SK-N-SH treated with all-trans-retinoic acid at 6 μM for 48 hours (cell line): ENCODE measurements around the gene BUB1.

Experiments
- ATAC-seq: fragments of 200-7000 bp; cut with Tn5 transposase; 3 replicates; pipeline ENCODE4 v1.9.1; 2020; ENCODE audit warnings: mild to moderate bottlenecking, moderate library complexity
- ARNTL ChIP-seq: fragments of 450-650 bp; formaldehyde crosslinking; IDR thresholded peaks from 2 replicates; pipeline ENCODE4 v1.5.0; 2020; ENCODE audit warnings: low read depth, mild to moderate bottlenecking, moderate library complexity, borderline replicate concordance
- BACH2 ChIP-seq: fragments of 250-450 bp; sonication (Bioruptor Pico); IDR thresholded peaks from 2 replicates; pipeline ENCODE4 v1.9.0; 2021; ENCODE audit warnings: mild to moderate bottlenecking, borderline replicate concordance
- CSDC2 ChIP-seq: fragments of 250-450 bp; sonication (Bioruptor Pico); IDR thresholded peaks from 2 replicates; pipeline ENCODE4 v1.5.0; 2020; ENCODE audit warnings: mild to moderate bottlenecking, moderate library complexity
- ESRRG ChIP-seq: fragments of 250-450 bp; sonication (Bioruptor Pico); IDR thresholded peaks from 2 replicates; pipeline ENCODE4 v1.6.1; 2021; ENCODE audit warnings: mild to moderate bottlenecking
- GLIS3 ChIP-seq: fragments of 250-450 bp; sonication (Bioruptor Pico); IDR thresholded peaks from 2 replicates; pipeline ENCODE4 v1.5.0; 2020; ENCODE audit warnings: mild to moderate bottlenecking, moderate library complexity
- ISL1 ChIP-seq: fragments of 250-450 bp; sonication (Bioruptor Pico); IDR thresholded peaks from 2 replicates; pipeline ENCODE4 v2.1.2; 2022; ENCODE audit warnings: mild to moderate bottlenecking, moderate library complexity
- OSR1 ChIP-seq: fragments of 250-450 bp; sonication (Bioruptor Pico); IDR thresholded peaks from 2 replicates; pipeline ENCODE4 v1.8.0; 2022; ENCODE audit warnings: moderate library complexity, mild to moderate bottlenecking, inconsistent platforms
- PPARA ChIP-seq: fragments of 250-450 bp; sonication (Bioruptor Pico); IDR thresholded peaks from 2 replicates; pipeline ENCODE4 v1.5.0; 2020; ENCODE audit warnings: mild to moderate bottlenecking, borderline replicate concordance
- RARB ChIP-seq: fragments of 250-450 bp; sonication (Bioruptor Pico); IDR thresholded peaks from 2 replicates; pipeline ENCODE4 v1.8.0; 2021; ENCODE audit warnings: mild to moderate bottlenecking, moderate library complexity
- SNAI2 ChIP-seq: fragments of 250-450 bp; sonication (Bioruptor Pico); IDR thresholded peaks from 2 replicates; pipeline ENCODE4 v1.5.0; 2020; ENCODE audit warnings: mild to moderate bottlenecking, moderate library complexity
- TCF4 ChIP-seq: fragments of 250-450 bp; sonication (Bioruptor Pico); IDR thresholded peaks from 2 replicates; pipeline ENCODE4 v1.8.0; 2021; ENCODE audit warnings: mild to moderate bottlenecking, moderate library complexity, borderline replicate concordance
- TOX ChIP-seq: fragments of 250-450 bp; sonication (Bioruptor Pico); IDR thresholded peaks from 2 replicates; pipeline ENCODE4 v1.8.0; 2021; ENCODE audit warnings: mild to moderate bottlenecking, moderate library complexity, borderline replicate concordance
- TSHZ2 ChIP-seq: fragments of 250-450 bp; sonication (Bioruptor Pico); IDR thresholded peaks from 2 replicates; pipeline ENCODE4 v1.5.0; 2020; ENCODE audit warnings: mild to moderate bottlenecking, moderate library complexity
- ZC3H10 ChIP-seq: fragments of 250-450 bp; sonication (Bioruptor Pico); IDR thresholded peaks from 2 replicates; pipeline ENCODE4 v1.5.1; 2021; ENCODE audit warnings: mild to moderate bottlenecking, moderate library complexity
- ZFP3 ChIP-seq: fragments of 250-450 bp; sonication (Bioruptor Pico); IDR thresholded peaks from 2 replicates; pipeline ENCODE4 v1.5.0; 2020; ENCODE audit warnings: mild to moderate bottlenecking, moderate library complexity
- ZFP30 ChIP-seq: fragments of 450-650 bp; formaldehyde crosslinking; IDR thresholded peaks from 2 replicates; pipeline ENCODE4 v1.5.0; 2022; ENCODE audit warnings: mild to moderate bottlenecking, moderate library complexity
- ZNF565 ChIP-seq: fragments of 450-650 bp; formaldehyde crosslinking; conservative IDR thresholded peaks from 2 replicates; pipeline ENCODE4 v1.5.0; 2020; ENCODE audit warnings: low read depth, mild to moderate bottlenecking, moderate library complexity
- ZNF70 ChIP-seq: fragments of 450-650 bp; formaldehyde crosslinking; IDR thresholded peaks from 2 replicates; pipeline ENCODE4 v1.5.0; 2020; ENCODE audit warnings: mild to moderate bottlenecking, moderate library complexity
- ZNF8 ChIP-seq: fragments of 450-650 bp; formaldehyde crosslinking; IDR thresholded peaks from 2 replicates; pipeline ENCODE4 v1.5.0; 2020; ENCODE audit warnings: mild to moderate bottlenecking, moderate library complexity
- TF ChIP-seq, protein P1 (sequence below): fragments of 250-450 bp; sonication (Bioruptor Pico); IDR thresholded peaks from 2 replicates; pipeline ENCODE4 v1.5.1; 2021; ENCODE audit warnings: mild to moderate bottlenecking, moderate library complexity
- TF ChIP-seq, protein P2 (sequence below): fragments of 250-450 bp; sonication (Bioruptor Pico); IDR thresholded peaks from 2 replicates; pipeline ENCODE4 v1.8.0; 2021; ENCODE audit warnings: low read depth, mild to moderate bottlenecking, moderate library complexity, borderline replicate concordance

The BUB1 gene

DNA sequence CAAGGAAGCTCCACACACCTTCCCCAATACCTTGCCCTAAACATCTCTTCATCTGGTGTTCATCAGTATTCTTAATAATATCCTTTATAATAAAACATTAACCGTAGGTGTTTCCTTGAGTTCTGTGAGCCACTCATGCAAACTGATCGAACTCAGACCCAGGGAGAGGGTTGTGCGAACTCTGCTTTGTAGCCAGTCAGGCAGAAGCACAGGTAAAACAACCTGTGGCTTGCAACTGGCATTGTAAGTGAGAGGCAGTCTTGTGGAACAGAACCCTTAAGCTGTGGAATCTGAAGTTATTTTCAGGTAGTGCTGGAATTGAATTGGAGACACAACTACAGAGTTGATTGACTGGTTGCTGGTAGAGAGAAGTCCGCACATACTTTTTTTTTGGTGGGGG, 4.7 kb downstream of the BUB1 start:
- ATAC-seq, result no peak
- TF ChIP-seq ESRRG (CRISPR knock-in tag) (no peak), ZNF565 (CRISPR knock-in tag) (no peak), TSHZ2 (no peak), CSDC2 (CRISPR knock-in tag) (no peak), SNAI2 (CRISPR knock-in tag) (no peak), TCF4 (CRISPR knock-in tag) (no peak)

- no peak for ATAC-seq
- TF ChIP-seq ZFP3 (no peak), TOX (CRISPR knock-in tag) (no peak), BACH2 (no peak), PPARA (CRISPR knock-in tag) (no peak), ZFP30 (no peak), ZC3H10 (CRISPR knock-in tag) (no peak), GLIS3 (CRISPR knock-in tag) (no peak), ARNTL (CRISPR knock-in tag) (no peak), SNAI2 (CRISPR knock-in tag) (no peak), TSHZ2 (no peak), ZNF565 (CRISPR knock-in tag) (no peak), OSR1 (CRISPR knock-in tag) (no peak), ZNF8 (no peak), ZNF70 (CRISPR knock-in tag) (no peak), TCF4 (CRISPR knock-in tag) (no peak)
- TF ChIP-seq, protein P1, sequence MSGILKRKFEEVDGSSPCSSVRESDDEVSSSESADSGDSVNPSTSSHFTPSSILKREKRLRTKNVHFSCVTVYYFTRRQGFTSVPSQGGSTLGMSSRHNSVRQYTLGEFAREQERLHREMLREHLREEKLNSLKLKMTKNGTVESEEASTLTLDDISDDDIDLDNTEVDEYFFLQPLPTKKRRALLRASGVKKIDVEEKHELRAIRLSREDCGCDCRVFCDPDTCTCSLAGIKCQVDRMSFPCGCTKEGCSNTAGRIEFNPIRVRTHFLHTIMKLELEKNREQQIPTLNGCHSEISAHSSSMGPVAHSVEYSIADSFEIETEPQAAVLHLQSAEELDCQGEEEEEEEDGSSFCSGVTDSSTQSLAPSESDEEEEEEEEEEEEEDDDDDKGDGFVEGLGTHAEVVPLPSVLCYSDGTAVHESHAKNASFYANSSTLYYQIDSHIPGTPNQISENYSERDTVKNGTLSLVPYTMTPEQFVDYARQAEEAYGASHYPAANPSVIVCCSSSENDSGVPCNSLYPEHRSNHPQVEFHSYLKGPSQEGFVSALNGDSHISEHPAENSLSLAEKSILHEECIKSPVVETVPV, result no peak
- TF ChIP-seq, protein P2, sequence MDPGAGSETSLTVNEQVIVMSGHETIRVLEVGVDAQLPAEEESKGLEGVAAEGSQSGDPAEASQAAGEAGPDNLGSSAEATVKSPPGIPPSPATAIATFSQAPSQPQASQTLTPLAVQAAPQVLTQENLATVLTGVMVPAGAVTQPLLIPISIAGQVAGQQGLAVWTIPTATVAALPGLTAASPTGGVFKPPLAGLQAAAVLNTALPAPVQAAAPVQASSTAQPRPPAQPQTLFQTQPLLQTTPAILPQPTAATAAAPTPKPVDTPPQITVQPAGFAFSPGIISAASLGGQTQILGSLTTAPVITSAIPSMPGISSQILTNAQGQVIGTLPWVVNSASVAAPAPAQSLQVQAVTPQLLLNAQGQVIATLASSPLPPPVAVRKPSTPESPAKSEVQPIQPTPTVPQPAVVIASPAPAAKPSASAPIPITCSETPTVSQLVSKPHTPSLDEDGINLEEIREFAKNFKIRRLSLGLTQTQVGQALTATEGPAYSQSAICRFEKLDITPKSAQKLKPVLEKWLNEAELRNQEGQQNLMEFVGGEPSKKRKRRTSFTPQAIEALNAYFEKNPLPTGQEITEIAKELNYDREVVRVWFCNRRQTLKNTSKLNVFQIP (CRISPR knock-in tag), result no peak
Measured at GRCh38 chr2:110670826-110671225, 7.0 kb downstream of the BUB1 start.

GRCh38 chr2:110669079-110669478, 8.8 kb downstream of the BUB1 start:
- ATAC-seq, result no peak
- TF ChIP-seq CSDC2 (CRISPR knock-in tag) (no peak), ZFP30 (no peak), RARB (CRISPR knock-in tag) (no peak), ARNTL (CRISPR knock-in tag) (no peak)

DNA sequence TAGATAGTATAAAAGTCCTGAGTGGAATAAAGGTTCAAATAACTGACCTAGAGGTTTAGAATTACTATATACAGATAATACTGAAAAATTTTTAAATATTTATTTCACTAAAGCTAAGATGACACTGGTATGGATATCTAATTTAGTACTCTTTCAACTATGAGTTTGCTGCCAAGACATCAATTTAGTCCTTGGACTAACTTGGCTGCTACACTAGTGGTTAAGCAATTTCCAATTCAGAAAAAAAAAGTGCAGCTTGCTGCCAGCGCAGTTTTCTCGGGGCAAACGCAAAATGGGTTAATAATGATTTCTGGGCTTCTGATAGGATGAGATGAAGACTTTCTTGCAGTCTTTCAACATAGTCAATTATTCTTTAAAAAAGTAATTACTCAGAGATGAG, 10.8 kb downstream of the BUB1 start:
- ATAC-seq, result peak; percentile 45; the same call in 2 of the 3 replicates

More for the DNA sequence above, 10.8 kb downstream of the BUB1 start:
- TF ChIP-seq ISL1 (CRISPR knock-in tag) (peak; percentile 64), TOX (CRISPR knock-in tag) (no peak)
- TF ChIP-seq, all 23 proteins: peak for 1
